Activated gamma-delta T cell treated with Interleukin-2 at 50 U/mL for 16 hours (primary cell): ENCODE results near the gene MFSD11.
"Not testable (repeated sequence)": the region's sequence is repeated elsewhere in the genome, so short reads cannot be mapped to it uniquely, and the experiment has no call there.

Experiments
- DNase-seq: peaks from one replicate; pipeline ENCODE4 v3.0.0-alpha.2; 2020

MFSD11 gene

DNA sequence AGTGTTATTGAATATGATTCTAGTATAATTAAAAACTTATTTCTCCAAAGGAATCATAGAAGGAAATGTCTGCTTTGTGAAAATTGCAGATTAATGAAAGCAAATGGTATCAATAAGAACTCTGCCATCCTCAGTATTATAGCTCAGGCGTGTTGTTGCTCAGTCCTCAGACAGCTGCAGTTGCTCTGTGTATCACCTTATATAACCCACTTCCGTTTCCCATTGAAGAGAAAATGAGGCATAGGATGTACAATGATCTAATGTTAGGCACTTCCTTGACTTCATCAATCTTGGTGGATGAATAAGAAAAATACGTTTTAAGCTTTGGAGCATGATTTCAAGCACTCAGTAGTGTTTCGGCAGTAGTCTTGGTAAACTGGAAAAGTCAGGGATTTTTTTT lies 14.1 kb downstream of the MFSD11 start:
- DNase-seq: no peak

- DNase-seq: no peak
Observed at GRCh38 chr17:76753061-76753961, 15.4 kb downstream of the MFSD11 start.

GRCh38 chr17:76755285-76755684 lies 17.4 kb downstream of the MFSD11 start:
- no peak for DNase-seq

DNA sequence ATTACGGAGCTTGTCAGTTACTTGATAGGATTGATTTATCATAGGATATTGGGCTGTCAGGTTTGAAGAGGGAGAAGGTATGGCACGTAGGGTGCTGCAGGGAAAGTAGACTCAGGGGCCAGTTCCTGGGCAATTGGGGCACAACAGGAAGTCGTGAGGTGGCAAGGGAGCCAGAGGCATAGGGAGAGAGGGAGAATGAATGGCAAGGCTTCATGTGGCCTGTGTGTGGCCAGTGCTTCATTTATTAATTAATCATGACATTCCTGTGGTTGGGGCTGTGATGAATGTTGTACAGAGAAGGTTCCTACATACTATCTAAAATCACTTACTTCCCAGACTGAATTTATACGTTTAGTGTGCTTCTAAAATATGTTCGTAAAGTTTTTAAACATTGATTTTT lies 19.3 kb downstream of the MFSD11 start:
- DNase-seq: no peak

- no peak for DNase-seq
Observed at GRCh38 chr17:76758570-76758969, 20.7 kb downstream of the MFSD11 start.

DNA sequence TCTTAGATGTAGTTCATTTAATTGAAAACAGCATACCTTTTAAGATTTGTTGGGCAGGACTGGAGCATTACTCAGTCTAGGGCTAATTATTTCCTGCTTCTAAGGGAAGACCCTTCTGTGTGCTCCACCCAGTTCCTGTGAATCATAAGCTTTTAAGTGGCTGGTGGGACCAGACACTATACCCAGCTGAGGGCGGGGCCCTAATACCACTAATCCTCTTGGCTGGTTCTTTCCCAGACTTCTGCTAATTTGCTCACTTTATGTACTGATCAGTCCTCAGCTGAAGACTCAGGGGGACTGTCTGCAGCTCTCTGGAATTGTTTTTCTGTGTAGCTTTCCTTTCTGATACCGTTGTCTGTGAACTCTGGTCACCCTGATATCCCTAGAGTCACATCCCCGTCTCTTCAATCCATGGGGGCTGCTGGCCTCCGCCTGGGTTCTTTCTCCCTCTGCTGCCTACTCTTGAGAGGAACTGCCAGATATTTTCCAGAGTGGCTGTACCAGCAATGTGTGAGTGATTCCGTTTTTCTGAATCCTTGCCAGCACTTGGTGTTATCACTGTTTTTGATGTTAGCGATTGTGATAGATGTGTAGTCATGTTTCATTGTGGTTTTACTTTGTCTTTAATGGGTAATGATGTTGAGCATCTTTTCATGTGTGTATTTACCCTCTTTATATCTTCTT lies 35.1 kb downstream of the MFSD11 start:
- DNase-seq: peak; percentile 36

DNA sequence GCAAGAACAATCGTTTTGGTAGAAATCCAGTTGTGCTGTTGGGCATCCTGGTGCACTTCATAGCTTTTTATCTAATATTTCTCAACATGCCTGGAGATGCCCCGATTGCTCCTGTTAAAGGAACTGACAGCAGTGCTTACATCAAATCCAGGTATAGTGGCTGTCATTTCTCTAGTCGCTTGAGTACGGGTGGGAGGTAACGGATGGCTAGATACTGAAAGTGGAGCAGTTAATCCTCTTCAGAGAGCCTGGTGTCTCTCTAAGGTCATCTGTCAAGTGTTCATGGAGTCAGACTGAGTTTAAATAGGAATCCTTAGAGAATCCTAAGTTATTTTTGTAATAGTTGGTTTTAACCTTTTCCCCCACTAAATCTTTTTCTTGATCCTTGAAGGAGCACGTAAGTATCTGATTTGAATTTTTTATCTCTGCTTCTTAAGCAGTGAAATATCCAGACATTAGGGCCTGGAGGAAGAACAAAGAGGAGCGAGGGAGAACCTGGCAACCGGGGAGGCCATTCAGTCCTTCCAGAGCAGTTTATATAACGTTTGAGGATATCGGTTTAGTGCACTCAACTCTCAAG lies 37.2 kb downstream of the MFSD11 start:
- no peak for DNase-seq

DNA sequence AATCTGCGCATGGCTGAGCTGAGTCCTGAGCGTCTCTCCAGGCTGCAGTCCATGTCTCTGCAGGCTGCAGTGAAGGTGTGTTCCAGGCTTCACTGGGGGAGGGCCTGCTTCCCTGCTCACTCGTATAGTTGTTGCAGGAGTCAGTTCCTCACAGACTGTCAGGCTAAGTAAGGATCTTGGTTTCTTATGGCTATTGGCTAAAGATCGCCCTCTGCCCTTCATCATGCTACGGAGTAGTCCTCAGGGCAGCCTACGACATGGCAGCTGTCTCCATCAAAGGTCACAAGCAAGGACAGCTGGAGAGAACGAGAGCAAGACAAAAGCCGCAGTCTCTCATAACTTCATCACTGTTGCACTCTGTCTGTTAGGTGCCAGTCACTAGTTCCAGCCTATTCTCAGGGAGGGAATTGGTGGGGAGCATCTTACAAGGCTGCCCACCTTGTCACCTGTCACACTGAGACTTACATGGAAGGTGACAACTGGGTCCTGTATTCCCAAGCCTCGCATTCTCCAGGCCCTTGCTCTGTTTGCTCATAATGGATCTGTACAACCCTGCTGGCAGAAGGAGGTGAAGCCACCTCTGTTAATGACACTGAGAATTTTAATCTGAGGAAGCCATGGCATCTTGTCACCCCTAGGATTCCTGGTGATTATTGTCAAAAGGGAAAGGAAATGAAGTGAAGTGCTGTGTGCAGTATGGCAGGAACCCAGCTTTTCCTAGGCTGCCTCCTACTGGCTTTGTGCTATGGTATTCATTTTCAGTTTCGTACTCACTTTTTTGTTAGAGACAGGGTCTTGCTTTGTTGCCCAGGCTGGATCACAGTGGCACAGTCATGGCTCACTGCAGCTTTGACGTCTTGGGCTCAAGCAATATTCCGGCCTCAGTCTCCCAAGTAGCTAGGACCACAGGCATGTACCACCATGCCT lies 43.4 kb downstream of the MFSD11 start:
- DNase-seq: no peak

GRCh38 chr17:76783146-76783545 lies 45.2 kb downstream of the MFSD11 start:
- no peak for DNase-seq

DNA sequence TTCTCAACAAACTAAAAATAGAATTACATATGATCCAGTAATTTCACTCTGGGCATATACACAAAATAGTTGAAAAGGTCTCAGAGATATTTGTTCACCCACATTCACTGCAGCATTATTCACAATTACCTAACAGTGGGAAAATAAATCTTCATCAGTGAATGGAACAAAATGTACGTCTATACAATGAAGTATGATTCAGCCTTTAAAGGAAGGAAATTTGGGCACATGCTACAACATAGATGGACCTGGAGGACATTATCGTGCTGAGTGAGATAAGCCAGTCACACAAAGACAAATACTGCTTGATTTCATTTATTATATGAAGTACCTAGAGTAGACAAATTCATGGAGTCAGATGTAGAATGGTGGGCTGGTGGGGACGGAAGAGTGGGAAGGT lies 47.0 kb downstream of the MFSD11 start:
- DNase-seq: no peak

DNA sequence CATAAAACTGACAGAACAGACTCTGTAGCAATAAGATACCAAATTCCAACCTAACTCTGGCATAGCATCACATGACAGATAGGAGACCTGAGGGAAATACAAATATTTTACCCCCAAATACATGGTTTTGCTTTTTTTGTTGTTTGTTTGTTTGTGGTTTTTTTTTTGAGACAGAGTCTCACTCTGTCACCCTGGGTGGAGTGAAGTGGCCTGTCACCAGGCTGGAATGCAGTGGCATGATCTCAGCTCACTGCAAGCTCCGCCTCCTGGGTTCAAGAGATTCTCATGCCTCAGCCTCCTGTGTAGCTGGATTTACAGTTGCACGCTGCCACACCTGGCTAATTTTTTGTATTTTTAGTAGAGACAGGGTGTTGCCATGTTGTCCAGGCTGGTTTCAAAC lies 49.9 kb downstream of the MFSD11 start:
- DNase-seq: not testable (repeated sequence)

GRCh38 chr17:76789235-76789788 lies 51.4 kb downstream of the MFSD11 start:
- no peak for DNase-seq

DNA sequence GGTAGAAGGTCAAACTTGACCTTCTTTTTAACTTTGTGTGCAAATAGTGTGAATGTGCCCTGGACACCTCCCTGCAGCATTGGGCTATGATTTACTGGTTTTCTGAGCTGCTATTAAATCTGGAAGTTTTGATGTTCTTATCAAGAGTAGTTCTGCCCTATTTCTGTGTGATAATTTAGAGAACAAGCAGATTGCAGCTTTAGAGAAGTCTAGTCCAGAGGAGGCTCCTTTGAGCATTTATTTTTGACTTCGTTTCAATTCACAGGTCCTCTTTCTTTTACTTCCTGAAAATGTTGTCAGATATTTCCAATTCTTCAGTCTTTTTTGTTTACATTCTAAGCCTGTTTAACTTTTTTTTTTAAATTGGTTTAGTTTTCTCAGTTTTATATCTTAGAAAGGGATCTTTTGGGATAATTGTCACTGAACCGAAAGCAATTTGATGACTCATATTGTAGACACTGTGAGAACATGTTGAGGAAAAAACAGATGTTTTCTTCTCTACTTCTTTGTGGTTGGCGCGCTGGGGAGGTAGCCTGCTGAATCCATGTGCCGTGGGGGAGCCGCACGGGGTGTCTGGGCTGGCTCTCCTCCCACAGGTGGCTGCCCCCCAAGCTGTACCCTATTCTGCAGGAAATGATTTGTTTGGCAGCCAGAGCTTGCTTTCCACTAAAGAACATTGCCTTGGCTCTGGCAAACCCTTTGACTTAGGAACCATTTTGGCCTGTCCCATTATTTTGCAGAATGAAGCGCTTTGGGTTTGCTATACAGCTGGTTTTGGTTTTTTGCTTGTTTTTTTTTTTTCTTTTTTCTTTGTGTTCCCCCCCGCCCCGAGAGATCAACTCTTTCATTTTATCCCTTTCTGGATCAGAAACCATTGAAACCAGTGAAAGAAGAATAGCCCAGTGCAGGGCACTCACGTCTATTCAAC lies 53.4 kb downstream of the MFSD11 start:
- peak; percentile 14 for DNase-seq

GRCh38 chr17:76792348-76792747 lies 54.4 kb downstream of the MFSD11 start:
- no peak for DNase-seq

- no peak for DNase-seq
Observed at GRCh38 chr17:76793775-76794174, 55.9 kb downstream of the MFSD11 start.

DNA sequence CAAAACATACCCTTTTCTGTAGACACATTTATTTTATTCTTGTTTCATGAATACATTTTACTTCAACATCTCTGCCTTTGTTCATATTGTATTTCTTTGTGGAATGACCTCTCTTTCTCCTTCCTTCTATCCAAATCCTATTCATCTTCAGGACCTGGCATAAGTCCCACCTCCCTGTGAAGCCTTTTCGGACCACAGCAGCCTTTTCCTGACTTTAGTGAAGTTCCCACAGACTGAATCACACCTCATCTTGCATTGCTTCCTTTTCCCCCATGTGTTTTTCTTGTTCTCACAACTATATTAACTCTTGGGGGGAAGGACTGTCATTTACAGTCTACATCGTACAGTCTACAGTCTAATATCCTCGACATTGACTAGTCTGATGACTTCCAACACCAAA lies 58.2 kb downstream of the MFSD11 start:
- no peak for DNase-seq

DNA sequence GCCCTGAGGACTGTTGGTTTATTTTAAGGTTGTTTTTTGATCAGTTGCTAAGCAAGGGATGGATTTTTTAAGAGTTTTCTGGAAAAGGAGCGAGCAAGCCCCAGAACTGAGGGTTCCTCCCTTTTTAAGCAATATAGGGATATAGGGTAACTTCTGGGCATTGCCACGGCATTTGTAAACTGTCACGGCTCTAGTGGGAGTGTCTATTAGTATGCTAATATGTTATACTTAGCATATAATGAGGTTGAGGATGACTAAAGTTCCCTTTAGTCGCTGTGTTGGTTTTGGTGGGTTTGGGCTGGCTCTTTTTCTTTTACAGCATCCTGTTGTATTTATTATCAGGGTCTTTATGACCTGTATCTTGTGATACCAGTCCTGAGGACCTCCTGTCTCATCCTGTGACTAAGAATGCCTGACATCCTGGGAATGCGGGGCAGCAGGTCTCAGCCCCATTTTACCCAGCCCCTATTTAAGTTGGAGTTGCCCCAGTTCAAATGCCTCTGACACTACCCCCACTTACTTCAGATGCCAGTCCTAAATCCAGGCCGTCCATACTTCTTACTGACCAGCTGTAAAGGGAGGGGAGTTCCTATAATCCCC lies 59.4 kb downstream of the MFSD11 start:
- DNase-seq: no peak

DNA sequence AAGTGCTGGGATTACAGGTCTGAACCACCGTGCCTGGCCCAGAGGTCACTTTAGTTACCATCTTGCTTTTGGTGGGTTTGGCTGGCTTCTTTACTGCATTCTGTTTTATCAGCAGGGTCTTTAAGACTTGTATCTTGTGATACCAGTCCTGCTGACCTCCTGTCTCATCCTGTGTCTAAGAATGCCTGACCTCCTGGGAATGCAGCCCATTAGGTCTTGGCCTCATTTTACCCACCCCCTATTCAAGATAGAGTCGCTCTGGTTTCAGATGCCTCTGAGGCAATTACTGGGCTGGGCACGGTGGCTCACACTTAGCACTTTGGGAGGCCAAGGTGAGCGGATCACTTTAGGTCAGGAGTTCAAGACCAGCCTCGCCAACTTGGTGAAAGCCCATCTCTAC lies 63.8 kb downstream of the MFSD11 start:
- no peak for DNase-seq

GRCh38 chr17:76805319-76805718 lies 67.4 kb downstream of the MFSD11 start:
- DNase-seq: no peak

DNA sequence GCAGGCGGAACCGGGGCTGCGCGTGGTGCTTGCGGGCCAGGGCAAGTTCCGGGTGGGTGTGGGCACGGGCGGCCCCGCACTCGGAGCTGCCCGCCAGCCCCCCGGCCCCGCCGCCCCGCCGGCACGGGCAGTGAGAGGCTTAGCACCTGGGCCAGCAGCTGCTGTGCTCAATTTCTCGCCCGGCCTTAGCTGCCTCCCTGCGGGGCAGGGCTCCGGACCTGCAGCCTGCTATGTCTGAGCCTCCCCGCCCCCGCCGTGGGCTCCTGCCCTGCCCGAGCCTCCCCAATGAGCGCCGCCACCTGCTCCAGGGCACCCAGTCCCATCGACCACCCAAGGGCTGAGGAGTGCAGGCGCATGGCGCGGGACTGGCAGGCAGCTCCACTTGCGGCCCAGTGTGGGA lies 68.2 kb downstream of the MFSD11 start:
- DNase-seq: not testable (repeated sequence)

GRCh38 chr17:76806767-76807166 lies 68.8 kb downstream of the MFSD11 start:
- not testable (repeated sequence) for DNase-seq
